ENCODE results near the gene PDE7B.

DNA sequence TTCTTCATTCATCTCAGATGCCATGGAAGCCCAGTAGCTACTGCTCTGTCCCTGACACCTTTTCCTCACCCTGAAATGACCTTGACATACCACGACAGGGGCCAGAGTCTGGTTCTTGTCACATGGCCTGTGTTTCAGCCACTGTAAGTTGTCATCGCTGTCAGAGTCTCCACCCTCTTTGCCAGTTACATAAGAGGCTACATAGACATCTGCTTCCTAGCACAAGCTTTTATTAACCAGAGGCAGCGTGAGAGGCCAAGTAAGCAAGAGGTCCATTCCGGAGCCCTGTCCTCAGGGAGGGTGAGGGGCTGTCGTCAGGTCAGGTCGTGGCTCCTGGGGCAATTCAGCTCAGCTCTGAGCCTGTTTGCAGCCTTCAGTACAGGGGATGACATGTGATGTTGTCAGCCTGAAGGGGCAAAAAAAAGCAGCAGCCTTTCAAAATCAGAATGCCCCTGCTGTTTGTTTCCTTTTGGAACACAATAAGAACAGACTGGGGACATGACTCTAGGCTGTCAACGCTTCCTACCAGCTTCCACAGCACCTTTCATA is 252.3 kb downstream of the PDE7B start:
- TF ChIP-seq, protein P1, sequence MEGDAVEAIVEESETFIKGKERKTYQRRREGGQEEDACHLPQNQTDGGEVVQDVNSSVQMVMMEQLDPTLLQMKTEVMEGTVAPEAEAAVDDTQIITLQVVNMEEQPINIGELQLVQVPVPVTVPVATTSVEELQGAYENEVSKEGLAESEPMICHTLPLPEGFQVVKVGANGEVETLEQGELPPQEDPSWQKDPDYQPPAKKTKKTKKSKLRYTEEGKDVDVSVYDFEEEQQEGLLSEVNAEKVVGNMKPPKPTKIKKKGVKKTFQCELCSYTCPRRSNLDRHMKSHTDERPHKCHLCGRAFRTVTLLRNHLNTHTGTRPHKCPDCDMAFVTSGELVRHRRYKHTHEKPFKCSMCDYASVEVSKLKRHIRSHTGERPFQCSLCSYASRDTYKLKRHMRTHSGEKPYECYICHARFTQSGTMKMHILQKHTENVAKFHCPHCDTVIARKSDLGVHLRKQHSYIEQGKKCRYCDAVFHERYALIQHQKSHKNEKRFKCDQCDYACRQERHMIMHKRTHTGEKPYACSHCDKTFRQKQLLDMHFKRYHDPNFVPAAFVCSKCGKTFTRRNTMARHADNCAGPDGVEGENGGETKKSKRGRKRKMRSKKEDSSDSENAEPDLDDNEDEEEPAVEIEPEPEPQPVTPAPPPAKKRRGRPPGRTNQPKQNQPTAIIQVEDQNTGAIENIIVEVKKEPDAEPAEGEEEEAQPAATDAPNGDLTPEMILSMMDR (IDR thresholded peaks at IDR 0.05) = no peak
- no peak for TF ChIP-seq POLR2A (IDR thresholded peaks at IDR 0.05)

Data from uterus (tissue), 2 donors.